Cardiac fibroblast (primary cell): Measurements from ENCODE around the gene PLA2G5.

ENCODE experiments used
- DNase-seq, 2 donors: peaks; one replicate each; pipeline versions ENCODE4 v3.0.0 to v3.0.0-alpha.2; 2010; ENCODE audit warnings: low read depth in 2 of 2
- H3K4me3 ChIP-seq, 2 donors: replicated peaks in 1 of 2; 1 replicate in 1 of 2; 2 replicates in 1 of 2; pipeline ENCODE4 v1.5.1; 2011; ENCODE audit warnings: low read depth in 2 of 2, low read length in 2 of 2, mild to moderate bottlenecking in 2 of 2, moderate library complexity in 1 of 2
- CTCF ChIP-seq: IDR thresholded peaks from one replicate; pipeline ENCODE4 v1.5.1; 2011; ENCODE audit warnings: low read depth, mild to moderate bottlenecking, low read length, inconsistent platforms

PLA2G5 gene

GRCh38 chr1:20107351-20107750, 37.4 kb downstream of the PLA2G5 start:
- H3K4me3 ChIP-seq = no peak overlapping the region
- no peak for TF ChIP-seq CTCF
- no peak for DNase-seq

- no peak for DNase-seq
- H3K4me3 ChIP-seq = no peak overlapping the region
- TF ChIP-seq CTCF = no peak
Measured at GRCh38 chr1:20107796-20108195, 37.8 kb downstream of the PLA2G5 start.

- H3K4me3 ChIP-seq = no peak overlapping the region
- no peak for TF ChIP-seq CTCF
- peak in 1 of 2 donors; percentile 22 for DNase-seq
Measured at GRCh38 chr1:20108366-20109123, 38.6 kb downstream of the PLA2G5 start.

GRCh38 chr1:20109223-20109856, 39.3 kb downstream of the PLA2G5 start:
- no peak for DNase-seq
- no peak overlapping the region for H3K4me3 ChIP-seq
- no peak for TF ChIP-seq CTCF

- peak; percentile 91 to 92 for DNase-seq
Measured at GRCh38 chr1:20110679-20111078, 40.7 kb downstream of the PLA2G5 start.

GRCh38 chr1:20111452-20111851, 41.5 kb downstream of the PLA2G5 start:
- no peak for TF ChIP-seq CTCF
- no peak for DNase-seq
- no peak overlapping the region for H3K4me3 ChIP-seq

More at GRCh38 chr1:20110679-20111078, 40.7 kb downstream of the PLA2G5 start:
- TF ChIP-seq CTCF = no peak
- no peak overlapping the region for H3K4me3 ChIP-seq
